GM19467 (cell line): Measurements from ENCODE around the gene RAPGEF4.
A peak's percentile ranks its signal among the peaks of the same experiment; 100 is the strongest.

ENCODE experiments used
- ATAC-seq: cut with Tn5 transposase; IDR thresholded peaks from one replicate; pipeline ENCODE4 v1.9.1; 2021; ENCODE audit warnings: mild to moderate bottlenecking, moderate library complexity; ENCODE audit not compliant: unreplicated experiment

Gene RAPGEF4

DNA sequence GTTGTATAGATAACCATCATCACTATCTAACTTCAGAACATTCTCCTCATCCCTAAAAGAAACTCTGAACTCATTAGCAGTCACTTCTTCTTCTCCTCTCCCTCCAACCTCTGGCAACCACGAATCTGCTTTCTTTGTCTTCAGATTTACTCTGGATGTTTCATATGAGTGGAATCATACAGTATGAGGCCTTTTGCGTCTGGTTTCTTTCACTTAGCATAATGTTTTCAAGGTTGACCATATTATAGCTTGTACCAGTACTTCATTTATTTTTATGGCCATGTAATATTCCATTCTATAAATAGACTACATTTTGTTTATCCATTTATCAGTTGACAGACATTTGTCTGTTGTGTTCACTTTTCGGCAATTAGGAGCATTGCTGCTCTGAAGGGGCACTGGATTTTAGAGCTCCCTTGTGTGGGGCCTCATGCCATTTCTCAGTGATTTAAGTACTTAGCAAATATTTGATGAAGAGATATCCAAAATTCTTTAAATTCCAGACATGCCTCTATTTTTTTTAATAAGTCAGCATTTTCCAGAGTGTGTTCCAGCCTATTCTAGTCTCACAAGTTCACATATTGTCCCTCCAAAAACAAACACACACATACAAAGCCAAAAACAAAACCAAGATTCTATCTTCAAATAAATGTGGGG lies 317.5 kb downstream of the RAPGEF4 start:
- ATAC-seq: no peak

DNA sequence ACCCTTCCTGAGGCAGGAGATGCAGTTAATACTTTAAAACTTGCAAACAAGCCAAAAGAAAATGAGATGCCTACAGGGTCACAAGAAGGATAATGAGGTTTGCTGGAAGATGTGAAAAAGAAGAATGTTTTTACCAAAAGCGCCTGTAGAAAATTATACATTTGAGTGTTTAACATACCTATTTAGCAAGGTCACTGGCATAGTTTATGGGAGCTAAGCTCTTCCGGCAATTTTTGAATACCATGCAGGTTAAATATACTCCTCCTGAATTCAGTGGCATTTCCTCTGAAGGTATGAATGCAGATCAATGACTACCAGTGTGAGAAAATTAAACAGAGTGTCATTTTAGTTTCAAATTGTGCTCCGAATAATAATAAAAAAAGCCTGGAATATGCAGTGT lies 318.8 kb downstream of the RAPGEF4 start:
- ATAC-seq: no peak

DNA sequence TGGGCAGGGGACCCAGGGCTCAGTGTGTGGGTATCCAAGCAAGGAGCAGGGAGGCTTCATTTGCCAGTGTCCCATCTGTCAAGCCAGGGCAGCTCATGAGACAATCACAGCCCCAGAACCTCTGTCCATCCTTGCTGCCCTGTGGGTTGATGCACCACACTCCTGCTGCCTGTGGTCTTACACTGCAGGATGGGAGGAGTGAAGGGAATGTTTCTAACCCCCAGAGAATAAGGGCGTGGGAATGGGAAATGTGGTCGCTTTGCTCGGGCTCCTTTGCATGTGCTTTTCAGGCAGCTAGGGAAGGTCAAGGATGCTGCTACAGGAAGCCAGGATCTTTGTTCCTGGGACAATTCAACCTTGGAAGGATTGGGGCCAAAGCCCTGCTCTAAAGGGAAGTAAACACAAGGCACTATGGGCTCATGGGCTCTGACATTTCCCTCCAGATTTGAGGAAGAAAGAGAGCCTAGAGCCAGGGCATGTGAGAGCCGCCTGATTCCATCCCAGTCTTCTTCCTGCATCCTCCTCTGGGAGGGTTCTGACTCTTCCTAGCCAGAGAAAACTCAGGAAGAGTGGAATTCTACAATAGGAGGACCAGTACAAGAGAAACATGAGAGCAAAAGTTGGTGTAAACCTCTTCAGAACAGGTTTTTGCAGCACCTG lies 321.2 kb downstream of the RAPGEF4 start:
- ATAC-seq: no peak

DNA sequence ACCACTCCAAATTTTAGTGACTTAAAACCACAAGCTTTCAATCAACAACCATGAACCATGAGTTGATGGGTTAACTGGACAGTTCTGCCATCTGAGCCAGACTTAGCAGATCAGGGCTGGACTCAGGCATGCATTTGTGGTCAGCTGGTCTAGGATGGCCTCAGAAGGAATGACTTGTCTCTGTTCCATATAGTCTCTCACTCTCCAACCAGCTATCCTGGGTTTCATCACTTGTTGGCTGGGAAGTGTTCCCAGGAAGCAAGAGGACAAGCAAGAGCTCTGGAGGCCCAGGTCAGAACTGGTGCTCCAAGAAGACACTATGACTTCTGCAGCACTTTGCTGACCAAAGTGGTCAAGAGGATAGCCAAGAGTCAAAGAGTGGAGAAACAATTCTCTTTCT lies 322.5 kb downstream of the RAPGEF4 start:
- no peak for ATAC-seq

DNA sequence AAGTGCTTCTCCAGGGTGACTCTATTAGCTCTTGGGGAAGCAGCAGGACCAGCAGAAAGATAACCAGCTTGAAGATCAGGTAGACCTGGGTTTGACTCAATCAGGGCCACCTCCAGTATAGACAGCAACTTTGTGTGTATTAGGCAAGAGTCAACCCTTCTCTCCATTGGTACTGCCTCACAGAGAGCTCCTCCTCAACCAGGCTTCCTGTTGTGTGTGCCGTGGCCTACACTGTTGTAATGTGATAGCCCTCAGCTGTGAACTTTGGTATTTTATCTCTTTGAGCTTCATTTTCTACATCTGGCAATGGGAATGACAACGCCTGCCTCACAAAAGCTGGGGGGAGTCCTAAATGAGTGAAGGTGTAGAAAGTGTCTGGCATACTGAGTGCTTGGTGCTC lies 323.0 kb downstream of the RAPGEF4 start:
- no peak for ATAC-seq

DNA sequence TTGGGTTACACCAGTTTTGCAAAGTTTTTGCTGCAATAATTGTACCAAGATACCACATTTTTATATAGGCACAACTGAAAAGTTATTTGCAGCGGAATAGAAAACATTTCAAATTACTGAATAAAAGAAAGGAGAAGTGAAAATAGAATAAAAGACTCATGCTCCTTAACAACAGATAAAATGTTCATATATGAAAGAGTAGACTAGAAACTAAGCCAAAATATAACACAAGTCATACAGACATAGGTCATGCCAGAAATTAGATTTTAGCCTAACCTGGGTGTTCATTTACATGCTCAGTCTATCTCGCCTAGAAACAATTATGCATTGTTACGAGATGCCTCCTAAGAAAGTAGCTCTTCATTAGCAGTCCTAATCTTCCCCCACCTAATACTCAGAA lies 323.6 kb downstream of the RAPGEF4 start:
- ATAC-seq: no peak

DNA sequence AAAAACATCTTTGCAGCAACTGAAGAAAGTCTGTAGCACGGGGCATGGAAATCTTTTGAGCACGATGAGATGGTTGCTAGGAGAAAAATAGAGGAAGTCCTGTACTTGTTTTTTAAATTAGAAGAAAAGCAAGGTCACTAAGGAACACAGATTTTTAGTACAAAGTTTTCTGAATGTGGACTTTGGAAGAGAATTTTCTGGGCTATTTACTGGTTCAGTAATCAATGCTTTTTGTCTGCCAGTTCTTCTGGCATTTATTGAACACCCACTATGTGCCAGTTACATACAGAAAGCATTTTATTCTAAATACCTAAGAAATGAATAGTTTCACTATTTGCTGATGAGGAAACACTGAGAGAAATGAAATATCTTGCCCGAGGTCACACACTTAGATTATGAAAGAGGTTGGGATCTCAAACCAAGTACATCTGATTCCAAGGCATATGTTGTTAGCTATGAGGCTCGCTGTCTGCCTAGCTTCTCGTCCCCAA lies 324.4 kb downstream of the RAPGEF4 start:
- no peak for ATAC-seq

DNA sequence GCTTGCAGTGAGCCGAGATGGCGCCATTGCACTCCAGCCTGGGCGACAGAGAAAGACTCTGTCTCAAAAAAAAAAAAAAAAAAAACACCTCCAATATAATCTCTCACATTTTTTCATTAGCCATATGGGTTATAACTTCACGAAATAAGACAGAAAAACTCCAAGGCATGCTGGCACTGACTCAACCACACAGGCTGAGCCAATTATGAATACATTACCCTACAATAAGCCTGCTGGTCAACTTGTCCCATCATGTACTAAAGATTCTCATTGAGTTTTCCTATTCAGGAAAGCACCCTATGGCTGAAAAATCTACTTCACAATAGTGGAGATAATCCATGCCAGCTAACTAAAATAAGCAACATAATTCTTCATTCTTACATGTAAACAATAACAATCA lies 327.2 kb downstream of the RAPGEF4 start:
- no peak for ATAC-seq

DNA sequence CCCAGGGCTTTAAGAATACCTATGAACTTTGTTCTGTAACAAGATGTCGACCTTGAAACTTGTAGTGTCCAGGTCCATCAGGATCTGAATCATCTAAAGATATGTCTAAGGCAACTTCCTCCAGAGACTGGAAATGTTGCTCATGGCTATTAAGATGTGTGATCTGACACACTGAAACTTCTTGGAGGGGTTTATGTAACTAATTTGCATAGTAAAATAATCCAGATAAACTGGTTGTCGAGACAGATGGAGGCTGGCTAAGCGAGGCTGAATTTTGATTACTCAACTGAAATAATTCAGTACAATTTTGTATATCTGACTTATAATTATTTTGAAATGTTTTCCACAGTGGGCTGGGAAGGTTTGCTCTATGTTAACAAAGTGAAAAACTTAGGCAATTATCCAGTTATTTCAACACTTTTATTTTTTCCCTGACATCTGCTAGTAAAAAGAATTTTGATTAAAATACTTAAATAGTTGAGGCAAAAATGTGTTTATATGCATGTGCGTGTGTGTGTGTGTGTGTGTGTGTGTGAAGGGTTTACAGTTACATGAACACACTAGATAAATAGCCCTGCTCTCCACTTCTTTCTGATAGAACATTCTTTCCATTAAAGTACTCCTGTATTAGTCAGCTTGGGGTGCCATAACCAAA lies 328.6 kb downstream of the RAPGEF4 start:
- no peak for ATAC-seq

DNA sequence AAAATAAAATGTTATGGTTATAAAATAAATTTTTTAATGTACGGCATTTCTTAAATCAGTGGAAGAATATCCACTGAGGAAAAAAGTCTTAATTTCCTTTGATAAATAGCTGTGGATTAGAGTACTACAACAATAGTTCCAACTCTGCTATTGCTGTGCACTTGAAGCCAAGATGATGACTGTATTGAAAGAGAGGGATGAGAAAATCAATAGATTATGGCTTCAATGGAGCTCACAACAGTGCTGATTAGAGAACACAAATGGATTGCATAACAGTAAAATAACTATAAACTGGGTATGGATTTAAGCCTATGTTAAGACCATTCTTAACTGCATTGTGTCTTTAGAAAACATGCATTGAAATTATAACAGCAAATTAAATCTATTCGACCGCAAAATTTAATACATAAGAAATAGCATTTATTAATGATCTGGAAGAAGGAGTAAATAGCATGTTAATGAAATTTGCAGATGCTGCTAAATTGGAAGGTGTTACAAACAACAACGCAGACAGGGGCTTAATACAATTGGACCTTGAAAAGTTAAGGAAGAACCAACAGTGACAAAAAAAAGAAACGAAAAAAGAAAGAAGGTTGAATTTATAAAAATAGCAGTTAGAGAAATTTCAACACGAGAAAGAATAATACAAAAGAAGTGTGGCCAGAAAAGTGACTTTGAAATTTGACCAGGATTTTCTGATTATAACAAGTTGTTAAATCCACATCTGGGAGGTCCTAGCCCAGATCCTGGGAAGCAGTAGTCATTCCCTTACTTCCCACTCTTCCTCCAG lies 331.4 kb downstream of the RAPGEF4 start:
- no peak for ATAC-seq

DNA sequence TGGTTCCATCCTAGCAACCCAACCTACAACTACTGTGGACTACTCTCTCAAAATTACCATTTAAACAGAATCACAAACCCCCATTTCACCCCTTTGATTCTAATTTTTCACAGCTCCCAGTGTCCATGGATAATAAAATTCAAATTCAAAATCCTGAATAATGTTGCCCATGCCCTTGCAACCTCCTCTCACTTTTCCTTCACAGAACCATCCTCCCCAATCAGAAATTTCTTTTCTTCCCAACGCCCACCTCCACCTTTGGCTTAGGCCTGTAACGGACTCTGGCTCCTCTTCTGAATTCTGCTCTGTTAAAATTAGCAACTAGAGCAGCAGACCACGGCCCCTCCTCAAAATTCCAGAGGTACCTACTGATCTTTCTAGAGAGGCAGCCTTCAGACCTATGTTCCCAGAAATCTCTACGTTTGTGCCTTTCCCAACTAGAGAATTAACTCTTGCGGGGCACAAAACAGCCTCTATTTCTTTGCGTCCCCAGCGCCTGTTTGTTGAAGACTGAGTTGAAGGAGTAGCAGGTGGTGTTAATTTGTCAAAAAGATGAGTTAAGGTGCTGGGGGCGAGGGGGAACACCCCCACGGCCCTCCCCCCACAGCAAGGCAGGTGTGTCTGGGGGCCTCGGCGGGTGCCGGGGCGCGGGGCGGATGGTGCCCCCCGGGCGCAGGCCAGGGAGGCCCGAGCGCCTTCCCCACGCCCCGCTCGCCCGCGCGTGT lies 339.6 kb downstream of the RAPGEF4 start:
- ATAC-seq: no peak

DNA sequence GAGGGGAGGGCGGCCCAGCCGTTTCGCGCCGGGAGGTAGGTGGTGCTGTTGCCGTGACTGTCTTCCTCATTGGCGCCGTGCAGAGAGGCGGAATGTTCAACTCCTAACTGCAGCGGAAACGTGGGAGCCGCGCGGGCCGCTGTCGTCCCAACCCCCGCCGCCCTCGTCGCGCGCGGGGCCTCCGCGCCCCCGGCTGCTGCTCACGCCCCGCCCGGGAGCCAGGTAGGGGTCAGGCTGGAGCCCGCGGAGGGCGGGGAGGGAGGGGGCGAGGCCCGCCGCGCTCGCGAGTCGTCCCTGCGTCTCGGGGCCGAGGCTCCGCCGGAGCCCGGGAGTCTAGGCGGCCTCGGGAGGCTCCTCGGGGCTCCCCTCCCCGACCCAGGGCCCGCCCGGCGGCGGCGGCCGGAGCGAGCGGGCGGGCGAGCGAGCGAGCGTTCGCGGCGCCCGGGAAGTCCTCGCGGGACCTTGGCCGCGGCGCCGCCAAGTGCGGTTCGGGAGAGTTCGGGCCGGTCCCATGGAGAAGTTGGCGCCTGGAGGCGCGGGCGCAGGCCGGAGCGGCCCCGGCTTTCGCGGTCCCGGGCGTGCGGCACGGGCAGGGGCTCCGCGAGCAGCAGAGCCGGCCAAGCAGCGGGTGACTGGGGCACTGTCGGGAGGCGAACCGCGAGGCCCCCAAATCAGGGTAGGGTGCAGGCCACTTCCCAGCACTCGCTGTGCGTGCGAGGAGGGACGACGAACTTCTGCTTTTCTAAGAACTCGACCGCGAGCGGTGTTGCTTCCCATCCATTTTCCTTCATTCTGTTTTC lies 340.3 kb downstream of the RAPGEF4 start, which contains the start of gene MAP3K20:
Gene MAP3K20, plus strand, starts transcription at position 66 of the 800 bp plus-strand sequence. CDS start 15,186 bp downstream, outside the sequence.
- peak; percentile 65 for ATAC-seq

DNA sequence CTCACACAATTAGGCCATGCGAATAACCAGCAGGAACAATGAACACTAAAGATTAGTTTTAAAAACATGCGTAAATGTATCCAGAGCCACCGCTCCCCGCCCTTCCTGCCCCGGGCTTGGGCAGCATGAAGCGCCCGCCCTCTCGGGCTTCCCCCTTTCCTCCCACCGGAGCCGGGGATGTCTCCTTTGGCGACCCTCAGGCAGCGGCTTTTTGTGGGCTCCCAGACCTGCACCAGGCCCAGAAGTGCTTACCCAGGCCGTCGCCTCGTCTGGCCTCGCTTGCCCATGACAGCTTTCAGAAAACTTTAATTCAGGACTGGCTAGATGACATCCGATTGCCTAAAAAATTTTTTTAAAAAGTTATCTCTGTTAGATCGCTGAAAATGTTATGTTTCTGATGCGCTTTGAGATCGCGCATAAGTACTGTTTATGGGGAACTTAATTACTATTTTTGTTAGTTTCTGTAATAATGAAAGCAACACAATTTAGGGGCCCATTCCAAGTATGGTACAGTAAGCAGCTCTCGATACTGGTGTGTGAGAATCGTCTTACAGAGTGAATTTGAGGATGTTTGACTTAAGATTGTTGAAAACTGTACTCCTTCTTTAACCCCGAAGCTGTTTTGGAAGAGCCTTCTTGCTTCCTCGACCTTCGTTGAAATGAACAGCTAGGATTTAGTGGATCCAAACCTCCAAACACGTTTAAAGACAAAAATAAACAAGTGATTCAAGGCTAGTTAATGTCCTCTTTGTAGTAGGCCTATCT lies 341.1 kb downstream of the RAPGEF4 start:
- peak; percentile 16 for ATAC-seq

DNA sequence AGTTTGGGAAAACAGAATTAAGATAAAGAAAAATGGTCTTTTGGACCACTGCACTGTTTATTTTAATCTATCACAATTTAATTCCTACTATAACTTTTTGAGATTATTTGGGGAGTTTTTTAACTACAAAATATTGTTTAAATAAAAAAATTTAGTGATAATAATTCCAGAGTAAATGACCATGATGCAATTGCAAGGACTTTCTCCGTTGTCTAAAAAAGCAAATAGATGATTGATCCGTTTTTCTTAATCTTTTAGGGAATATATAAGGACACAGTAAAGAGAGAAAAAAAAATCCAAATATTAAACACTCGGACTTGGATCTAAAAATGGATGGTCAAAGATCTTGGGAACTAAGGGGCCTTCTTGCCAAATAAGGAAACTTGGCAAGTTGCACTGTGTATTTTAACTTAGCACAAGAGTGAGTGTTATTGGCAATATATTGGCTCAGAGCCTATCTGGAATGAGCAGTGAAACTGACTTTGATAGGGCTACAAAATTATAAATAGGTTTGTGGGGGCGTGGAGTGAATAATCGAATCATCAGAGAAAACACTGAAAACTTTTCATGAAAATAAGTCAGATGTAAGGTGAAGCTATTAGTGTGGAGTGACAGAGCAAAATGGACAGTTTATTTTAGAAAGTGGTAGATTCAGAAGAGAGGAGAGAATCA lies 342.0 kb downstream of the RAPGEF4 start:
- no peak for ATAC-seq

DNA sequence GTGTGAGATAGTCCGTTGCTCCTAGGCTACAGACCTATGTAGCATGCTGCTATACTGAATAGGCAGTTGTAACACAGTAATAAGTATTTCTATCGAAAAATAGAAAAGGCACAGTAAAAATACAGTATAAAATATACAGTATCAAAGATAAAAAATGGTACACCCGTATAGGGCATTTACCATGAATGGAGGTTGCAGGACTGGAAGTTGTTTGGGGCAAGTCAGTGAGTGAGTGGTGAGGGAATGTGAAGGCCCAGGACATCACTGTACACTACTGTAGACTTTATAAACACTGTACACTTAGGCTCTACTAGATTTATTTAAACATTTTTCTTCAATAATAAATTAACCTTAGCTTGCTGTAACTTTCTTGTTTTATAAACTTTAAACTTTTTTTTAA lies 343.5 kb downstream of the RAPGEF4 start:
- no peak for ATAC-seq

DNA sequence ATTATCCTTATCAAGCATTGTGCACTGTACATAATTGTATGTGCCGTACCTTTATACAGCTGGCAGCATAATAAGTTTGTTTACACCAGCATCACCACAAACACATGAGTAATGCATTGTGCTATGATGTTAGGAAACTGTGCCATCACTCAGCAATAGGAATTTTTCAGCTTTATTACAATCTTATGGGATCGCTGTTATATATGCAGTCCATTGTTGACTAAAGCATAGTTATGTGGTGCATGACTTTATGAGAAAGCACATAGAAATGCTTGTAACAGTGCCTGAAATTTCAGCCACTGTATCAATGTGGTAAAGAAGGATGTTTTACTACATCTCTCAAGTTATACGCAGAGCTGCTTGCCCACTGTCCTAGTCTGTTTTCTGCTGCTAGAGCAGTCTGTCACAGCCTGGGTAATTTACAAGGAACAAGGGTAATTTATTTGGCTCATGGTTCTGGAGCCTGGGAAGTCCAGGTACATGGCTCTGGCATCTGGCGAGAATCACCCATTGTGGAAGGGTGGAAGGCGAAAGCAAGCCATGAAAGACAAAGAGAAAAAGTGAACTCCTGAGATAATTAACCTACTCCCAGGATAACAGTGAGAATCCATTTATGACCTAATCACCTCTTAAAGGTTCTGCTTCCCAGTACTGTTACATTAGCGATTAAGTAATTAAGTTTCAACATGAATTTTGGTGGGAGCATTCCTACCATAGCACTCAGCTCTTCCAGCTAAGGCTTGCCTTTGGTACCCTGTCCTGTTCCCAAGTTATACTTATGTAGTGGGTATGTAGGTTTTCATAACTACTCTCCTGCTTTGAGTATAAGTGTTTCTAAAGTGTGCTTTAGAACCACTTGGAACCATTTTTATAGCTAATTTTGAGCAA lies 344.6 kb downstream of the RAPGEF4 start:
- no peak for ATAC-seq

DNA sequence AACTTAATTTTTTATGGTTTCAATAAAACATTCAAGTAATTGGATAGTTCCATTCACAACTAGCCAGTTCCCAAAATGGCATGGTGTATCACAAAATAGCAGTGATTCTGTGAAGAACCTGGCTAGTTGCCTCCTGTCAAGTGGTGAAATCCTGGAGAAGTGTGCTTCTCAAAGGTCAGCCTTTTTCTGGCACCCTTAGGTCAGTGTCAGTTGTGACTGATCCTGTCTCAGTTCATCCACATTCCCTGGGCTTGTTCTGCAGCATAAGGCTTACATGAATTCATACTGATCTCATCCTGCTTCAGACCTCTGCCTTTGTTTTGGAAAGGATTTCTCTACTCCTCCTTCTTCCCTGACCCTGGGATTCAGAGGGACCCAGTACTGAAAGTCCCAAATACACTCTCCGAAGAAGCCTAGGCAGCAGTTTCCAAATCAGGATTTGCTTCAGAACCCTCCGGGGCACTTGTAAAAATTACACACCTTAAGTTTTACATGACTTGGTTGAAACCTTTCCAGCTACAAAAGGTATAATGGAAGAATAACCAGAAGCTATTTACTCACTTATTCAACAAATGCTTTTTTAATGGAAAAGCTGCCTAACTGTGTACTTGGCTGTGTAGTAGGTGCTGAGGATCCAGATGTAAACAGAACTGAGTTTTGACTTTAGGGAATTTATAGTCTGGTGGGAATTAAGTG lies 351.0 kb downstream of the RAPGEF4 start:
- ATAC-seq: no peak
